Measurements from ENCODE around the gene PCDH9. TPM values are rescaled to one million over a fixed set of nuclear protein-coding genes. Genes with fewer than 3 reads are reported as not detected.

Gene PCDH9
- total RNA-seq, 1 experiment from 2014 or later = 10.1 TPM

DNA sequence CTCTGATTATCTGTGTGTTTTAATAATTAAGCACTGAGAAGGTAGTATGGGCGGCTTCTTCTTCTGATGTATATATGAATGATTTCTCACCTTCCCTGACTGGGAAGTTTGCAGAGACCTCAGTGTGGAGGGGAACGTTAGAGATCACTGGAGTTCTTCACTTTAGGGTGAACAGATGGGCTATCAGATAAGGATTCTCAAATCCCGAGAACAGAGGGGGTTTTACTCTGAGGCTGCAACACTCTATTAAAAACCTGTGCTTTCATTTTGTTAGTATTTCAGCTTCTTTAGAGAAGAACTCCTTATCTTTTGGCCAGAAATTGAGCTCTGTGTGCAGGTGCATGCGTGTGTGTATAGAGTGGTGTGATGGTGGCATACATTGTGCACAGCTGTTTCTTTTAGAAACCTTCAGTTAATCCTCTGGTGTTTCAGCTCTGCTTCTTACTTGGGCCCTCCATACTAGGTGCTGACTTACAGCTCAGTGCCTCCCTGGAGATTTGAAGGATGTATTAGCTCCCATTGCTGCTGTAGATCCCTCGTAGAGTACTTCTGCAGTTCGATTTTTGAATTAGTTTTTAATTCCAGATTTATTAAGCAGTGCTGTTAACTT lies 45.3 kb upstream of the PCDH9 start:
- intact Hi-C loops (cut with micrococcal nuclease) = no loop called here
- CTCF ChIA-PET = interaction anchor here (0.7 to 1.1 kb wide), 2 partner anchors 11 to 77 kb away, joined by 3 read pairs; no protein-coding TSS in a partner anchor
- Mint-ChIP-seq H3K4me1 (ENCODE audit: insufficient read depth, unreplicated experiment) (no peaks in the 10 kb centered on the region), H3K36me3 (ENCODE audit: insufficient read depth, unreplicated experiment) (no peaks in the 10 kb centered on the region), H3K27ac (ENCODE audit: low read depth, unreplicated experiment) (no peak overlapping the region), H3K4me3 (ENCODE audit: unreplicated experiment) (no peak overlapping the region), H3K9me3 (ENCODE audit: unreplicated experiment) (peaks cover 7% of the 10 kb centered on the region), H3K27me3 (ENCODE audit: insufficient read depth, unreplicated experiment) (no peaks in the 10 kb centered on the region)
- DNase-seq (ENCODE audit: unreplicated experiment) = no peak
- BruUV-seq (replicated peaks) = no TSS peak
- TF ChIP-seq, protein P1, sequence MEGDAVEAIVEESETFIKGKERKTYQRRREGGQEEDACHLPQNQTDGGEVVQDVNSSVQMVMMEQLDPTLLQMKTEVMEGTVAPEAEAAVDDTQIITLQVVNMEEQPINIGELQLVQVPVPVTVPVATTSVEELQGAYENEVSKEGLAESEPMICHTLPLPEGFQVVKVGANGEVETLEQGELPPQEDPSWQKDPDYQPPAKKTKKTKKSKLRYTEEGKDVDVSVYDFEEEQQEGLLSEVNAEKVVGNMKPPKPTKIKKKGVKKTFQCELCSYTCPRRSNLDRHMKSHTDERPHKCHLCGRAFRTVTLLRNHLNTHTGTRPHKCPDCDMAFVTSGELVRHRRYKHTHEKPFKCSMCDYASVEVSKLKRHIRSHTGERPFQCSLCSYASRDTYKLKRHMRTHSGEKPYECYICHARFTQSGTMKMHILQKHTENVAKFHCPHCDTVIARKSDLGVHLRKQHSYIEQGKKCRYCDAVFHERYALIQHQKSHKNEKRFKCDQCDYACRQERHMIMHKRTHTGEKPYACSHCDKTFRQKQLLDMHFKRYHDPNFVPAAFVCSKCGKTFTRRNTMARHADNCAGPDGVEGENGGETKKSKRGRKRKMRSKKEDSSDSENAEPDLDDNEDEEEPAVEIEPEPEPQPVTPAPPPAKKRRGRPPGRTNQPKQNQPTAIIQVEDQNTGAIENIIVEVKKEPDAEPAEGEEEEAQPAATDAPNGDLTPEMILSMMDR (IDR thresholded peaks at IDR 0.05; ENCODE audit: unreplicated experiment) = no peak
- POLR2A ChIA-PET = interaction anchor here (0.6 to 0.7 kb wide), 2 partner anchors 24 to 1020 kb away, joined by 3 read pairs; no protein-coding TSS in a partner anchor

DNA sequence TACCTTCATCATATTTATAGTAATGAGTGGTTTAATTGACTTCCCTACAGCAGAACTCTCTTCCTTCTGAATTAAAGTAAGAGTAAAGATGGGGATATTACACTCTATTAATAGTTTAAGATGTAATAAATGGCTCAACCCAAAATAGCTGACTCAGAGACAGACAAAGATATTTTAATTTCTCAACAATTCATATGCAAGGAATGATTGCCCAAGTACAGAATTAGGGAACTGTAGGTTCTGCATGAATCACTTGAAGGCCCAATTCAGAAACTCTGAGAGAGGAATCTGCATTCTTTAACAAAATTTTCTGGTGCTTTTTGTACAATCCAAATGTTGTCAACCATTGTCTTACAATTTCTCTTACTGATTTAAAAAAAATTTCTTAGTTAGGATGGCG lies 42.9 kb upstream of the PCDH9 start:
- intact Hi-C loops (cut with micrococcal nuclease) = no loop called here
- peak; percentile 27 for DNase-seq (ENCODE audit: unreplicated experiment)
- TF ChIP-seq, protein P1 (IDR thresholded peaks at IDR 0.05; ENCODE audit: unreplicated experiment) = no peak
- no peaks in the 10 kb centered on the region for H3K36me3 Mint-ChIP-seq (ENCODE audit: insufficient read depth, unreplicated experiment)
- H3K9me3 Mint-ChIP-seq (ENCODE audit: unreplicated experiment) = peaks cover 7% of the 10 kb centered on the region
- no peak overlapping the region for H3K27ac Mint-ChIP-seq (ENCODE audit: low read depth, unreplicated experiment)
- H3K4me1 Mint-ChIP-seq (ENCODE audit: insufficient read depth, unreplicated experiment) = no peaks in the 10 kb centered on the region
- CTCF ChIA-PET = interaction anchor here (1.4 kb wide), 1 partner anchor 143 kb away, joined by 3 read pairs; no protein-coding TSS in a partner anchor
- no peaks in the 10 kb centered on the region for H3K27me3 Mint-ChIP-seq (ENCODE audit: insufficient read depth, unreplicated experiment)
- no peak overlapping the region for H3K4me3 Mint-ChIP-seq (ENCODE audit: unreplicated experiment)
- POLR2A ChIA-PET = interaction anchor here (0.5 to 0.9 kb wide), 3 partner anchors 40 to 279 kb away, joined by 3 read pairs; no protein-coding TSS in a partner anchor
- BruUV-seq (replicated peaks) = no TSS peak

DNA sequence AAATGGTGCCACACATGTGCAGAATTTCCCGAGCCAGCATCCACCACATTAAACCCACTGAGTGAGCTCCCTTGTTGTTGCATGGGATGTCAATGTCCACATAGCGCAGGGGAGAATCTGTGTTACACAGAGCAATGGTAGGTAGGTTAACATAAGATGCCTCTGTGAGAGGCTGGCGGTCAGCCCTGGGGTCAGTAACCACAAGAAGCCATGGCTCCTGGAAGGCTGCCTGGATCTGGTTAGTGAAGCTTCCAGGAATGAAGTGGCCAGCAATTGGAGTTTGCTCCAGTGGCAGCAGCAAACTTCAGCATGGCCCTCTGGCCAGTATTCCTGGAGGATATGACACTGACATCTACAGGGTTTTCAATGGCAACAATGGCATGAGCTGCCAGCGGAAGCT lies 37.0 kb upstream of the PCDH9 start:
- DNase-seq (ENCODE audit: unreplicated experiment) = no peak
- Mint-ChIP-seq H3K4me3 (ENCODE audit: unreplicated experiment) (no peak overlapping the region), H3K36me3 (ENCODE audit: insufficient read depth, unreplicated experiment) (no peaks in the 10 kb centered on the region), H3K27ac (ENCODE audit: low read depth, unreplicated experiment) (no peak overlapping the region), H3K27me3 (ENCODE audit: insufficient read depth, unreplicated experiment) (no peaks in the 10 kb centered on the region), H3K4me1 (ENCODE audit: insufficient read depth, unreplicated experiment) (no peaks in the 10 kb centered on the region), H3K9me3 (ENCODE audit: unreplicated experiment) (no peaks in the 10 kb centered on the region)
- BruUV-seq (replicated peaks) = no TSS peak
- intact Hi-C loops (cut with micrococcal nuclease) = no loop called here
- TF ChIP-seq, protein P1 (IDR thresholded peaks at IDR 0.05; ENCODE audit: unreplicated experiment) = no peak
- ChIA-PET CTCF (interaction anchor here (0.8 to 1.0 kb wide), 2 partner anchors 29 to 149 kb away, joined by 3 read pairs; no protein-coding TSS in a partner anchor), POLR2A (interaction anchor here (1.3 kb wide), 1 partner anchor 709 kb away, joined by 3 read pairs; no protein-coding TSS in a partner anchor)

DNA sequence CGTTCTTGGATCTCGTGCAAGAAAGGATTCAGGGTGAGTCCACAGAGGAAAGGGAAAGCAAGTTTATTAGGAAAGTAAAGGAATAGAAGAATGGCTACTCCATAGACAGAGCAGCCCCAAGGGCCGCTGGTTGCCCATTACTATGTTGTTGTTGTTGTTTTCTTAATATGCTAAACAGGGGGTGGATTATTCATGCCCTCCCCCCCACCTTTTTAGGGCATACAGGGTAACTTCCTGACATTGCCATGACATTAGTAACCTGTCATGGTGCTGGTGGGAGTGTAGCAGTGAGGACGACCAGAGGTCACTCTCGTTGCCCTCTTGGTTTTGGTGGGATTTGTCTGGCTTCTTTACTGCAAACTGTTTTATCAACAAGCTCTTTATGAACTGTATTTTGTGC lies 29.1 kb upstream of the PCDH9 start:
- H3K9me3 Mint-ChIP-seq (ENCODE audit: unreplicated experiment) = no peaks in the 10 kb centered on the region

More for the DNA sequence above, 29.1 kb upstream of the PCDH9 start:
- intact Hi-C loops (cut with micrococcal nuclease) = no loop called here
- ChIA-PET CTCF (interaction anchor here (1.3 kb wide), 1 partner anchor 157 kb away, joined by 3 read pairs; no protein-coding TSS in a partner anchor), POLR2A (no interaction called here)
- Mint-ChIP-seq H3K36me3 (ENCODE audit: insufficient read depth, unreplicated experiment) (no peaks in the 10 kb centered on the region), H3K27me3 (ENCODE audit: insufficient read depth, unreplicated experiment) (no peaks in the 10 kb centered on the region), H3K4me3 (ENCODE audit: unreplicated experiment) (no peak overlapping the region), H3K4me1 (ENCODE audit: insufficient read depth, unreplicated experiment) (no peaks in the 10 kb centered on the region), H3K27ac (ENCODE audit: low read depth, unreplicated experiment) (peak overlapping the region; percentile 6)
- TF ChIP-seq, protein P1 (IDR thresholded peaks at IDR 0.05; ENCODE audit: unreplicated experiment) = no peak
- BruUV-seq (replicated peaks) = no TSS peak
- DNase-seq (ENCODE audit: unreplicated experiment) = no peak

Data from MCF 10A (cell line).